Measurements from ENCODE around the gene TMEM125. TPM values are rescaled to one million over a fixed set of nuclear protein-coding genes. Genes with fewer than 3 reads are reported as not detected.

TMEM125 gene
- total RNA-seq, 2 experiments from 2014 or later = 0.23 TPM; not detected in 1

GRCh38 chr1:43234267-43234666 lies 35.5 kb upstream of the TMEM125 start:
- H3K9me3 ChIP-seq (ENCODE audit: low read length) = no peaks in the 10 kb centered on the region
- H3K36me3 ChIP-seq (ENCODE audit: insufficient read depth, low read length) = no peaks in the 10 kb centered on the region
- DNase-seq (ENCODE audit: low spot score) = no peak
- ChIA-PET CTCF (ENCODE audit: unreplicated experiment) (no interaction called here), POLR2A (interaction anchor here (0.6 kb wide), 1 partner anchor 9 kb away, joined by 3 read pairs; no protein-coding TSS in a partner anchor)
- intact Hi-C loops (cut with micrococcal nuclease; ENCODE audit: unreplicated experiment) = no loop called here
- no peak overlapping the region for H3K4me2 ChIP-seq (ENCODE audit: low read length)
- BruUV-seq (replicated peaks) = no TSS peak
- no peak overlapping the region for H3K27ac ChIP-seq (ENCODE audit: low read depth, low read length, poor library complexity, severe bottlenecking)
- no peak overlapping the region for H2AFZ ChIP-seq (ENCODE audit: low read length)
- no peak overlapping the region for H3K4me3 ChIP-seq (ENCODE audit: low read depth, low read length, poor library complexity, severe bottlenecking)
- TF ChIP-seq CTCF (conservative IDR thresholded peaks at IDR 0.05; ENCODE audit: low read length) (no peak), EZH2phosphoT487 (IDR thresholded peaks at IDR 0.05; ENCODE audit: borderline replicate concordance, low read depth, low read length) (no peak)
- no peaks in the 10 kb centered on the region for H3K9me2 ChIP-seq (ENCODE audit: insufficient read depth, low read length)
- H4K20me1 ChIP-seq (ENCODE audit: insufficient read depth, low read length) = no peaks in the 10 kb centered on the region
- H3K4me1 ChIP-seq (ENCODE audit: insufficient read depth, low read length, poor library complexity, severe bottlenecking) = peaks cover 13% of the 10 kb centered on the region
- H3K79me2 ChIP-seq (ENCODE audit: insufficient read depth, low read depth, low read length) = no peaks in the 10 kb centered on the region

GRCh38 chr1:43235040-43235439 lies 34.7 kb upstream of the TMEM125 start:
- Histone ChIP-seq H3K36me3 (ENCODE audit: insufficient read depth, low read length) (no peaks in the 10 kb centered on the region), H3K79me2 (ENCODE audit: insufficient read depth, low read depth, low read length) (no peaks in the 10 kb centered on the region), H3K4me2 (ENCODE audit: low read length) (no peak overlapping the region), H3K9me2 (ENCODE audit: insufficient read depth, low read length) (no peaks in the 10 kb centered on the region), H2AFZ (ENCODE audit: low read length) (no peak overlapping the region), H3K9me3 (ENCODE audit: low read length) (no peaks in the 10 kb centered on the region), H3K4me3 (ENCODE audit: low read depth, low read length, poor library complexity, severe bottlenecking) (no peak overlapping the region), H3K27ac (ENCODE audit: low read depth, low read length, poor library complexity, severe bottlenecking) (no peak overlapping the region), H3K4me1 (ENCODE audit: insufficient read depth, low read length, poor library complexity, severe bottlenecking) (peaks cover 21% of the 10 kb centered on the region), H4K20me1 (ENCODE audit: insufficient read depth, low read length) (no peaks in the 10 kb centered on the region)
- no TSS peak for BruUV-seq (replicated peaks)
- ChIA-PET POLR2A (interaction anchor here (0.6 kb wide), 1 partner anchor 10 kb away, joined by 3 read pairs; no protein-coding TSS in a partner anchor), CTCF (ENCODE audit: unreplicated experiment) (no interaction called here)
- TF ChIP-seq CTCF (conservative IDR thresholded peaks at IDR 0.05; ENCODE audit: low read length) = no peak
- TF ChIP-seq EZH2phosphoT487 (IDR thresholded peaks at IDR 0.05; ENCODE audit: borderline replicate concordance, low read depth, low read length) = no peak
- intact Hi-C loops (cut with micrococcal nuclease; ENCODE audit: unreplicated experiment) = no loop called here
- DNase-seq (ENCODE audit: low spot score) = no peak

GRCh38 chr1:43235451-43236121 lies 34.2 kb upstream of the TMEM125 start:
- no peaks in the 10 kb centered on the region for H3K79me2 ChIP-seq (ENCODE audit: insufficient read depth, low read depth, low read length)
- H3K9me3 ChIP-seq (ENCODE audit: low read length) = peaks cover 5% of the 10 kb centered on the region; the same call in 1 of the 2 replicates
- H4K20me1 ChIP-seq (ENCODE audit: insufficient read depth, low read length) = no peaks in the 10 kb centered on the region
- DNase-seq (ENCODE audit: low spot score) = no peak
- BruUV-seq (replicated peaks) = no TSS peak
- CTCF ChIA-PET (ENCODE audit: unreplicated experiment) = no interaction called here
- POLR2A ChIA-PET = no interaction called here
- intact Hi-C loops (cut with micrococcal nuclease; ENCODE audit: unreplicated experiment) = no loop called here
- H2AFZ ChIP-seq (ENCODE audit: low read length) = no peak overlapping the region
- H3K36me3 ChIP-seq (ENCODE audit: insufficient read depth, low read length) = no peaks in the 10 kb centered on the region
- H3K4me3 ChIP-seq (ENCODE audit: low read depth, low read length, poor library complexity, severe bottlenecking) = no peak overlapping the region
- TF ChIP-seq CTCF (conservative IDR thresholded peaks at IDR 0.05; ENCODE audit: low read length) (no peak), EZH2phosphoT487 (IDR thresholded peaks at IDR 0.05; ENCODE audit: borderline replicate concordance, low read depth, low read length) (no peak)
- peaks cover 26% of the 10 kb centered on the region for H3K4me1 ChIP-seq (ENCODE audit: insufficient read depth, low read length, poor library complexity, severe bottlenecking)
- no peaks in the 10 kb centered on the region for H3K9me2 ChIP-seq (ENCODE audit: insufficient read depth, low read length)
- H3K4me2 ChIP-seq (ENCODE audit: low read length) = no peak overlapping the region
- H3K27ac ChIP-seq (ENCODE audit: low read depth, low read length, poor library complexity, severe bottlenecking) = no peak overlapping the region

Data from OCI-LY7 (cell line).